HG03175 (cell line): Measurements from ENCODE around the gene HBEGF.

Source experiments
- ATAC-seq: cut with Tn5 transposase; IDR thresholded peaks from one replicate; pipeline ENCODE4 v1.9.1; 2021; ENCODE audit warnings: mild to moderate bottlenecking, moderate library complexity; ENCODE audit not compliant: unreplicated experiment

HBEGF gene, protein sequence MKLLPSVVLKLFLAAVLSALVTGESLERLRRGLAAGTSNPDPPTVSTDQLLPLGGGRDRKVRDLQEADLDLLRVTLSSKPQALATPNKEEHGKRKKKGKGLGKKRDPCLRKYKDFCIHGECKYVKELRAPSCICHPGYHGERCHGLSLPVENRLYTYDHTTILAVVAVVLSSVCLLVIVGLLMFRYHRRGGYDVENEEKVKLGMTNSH

DNA sequence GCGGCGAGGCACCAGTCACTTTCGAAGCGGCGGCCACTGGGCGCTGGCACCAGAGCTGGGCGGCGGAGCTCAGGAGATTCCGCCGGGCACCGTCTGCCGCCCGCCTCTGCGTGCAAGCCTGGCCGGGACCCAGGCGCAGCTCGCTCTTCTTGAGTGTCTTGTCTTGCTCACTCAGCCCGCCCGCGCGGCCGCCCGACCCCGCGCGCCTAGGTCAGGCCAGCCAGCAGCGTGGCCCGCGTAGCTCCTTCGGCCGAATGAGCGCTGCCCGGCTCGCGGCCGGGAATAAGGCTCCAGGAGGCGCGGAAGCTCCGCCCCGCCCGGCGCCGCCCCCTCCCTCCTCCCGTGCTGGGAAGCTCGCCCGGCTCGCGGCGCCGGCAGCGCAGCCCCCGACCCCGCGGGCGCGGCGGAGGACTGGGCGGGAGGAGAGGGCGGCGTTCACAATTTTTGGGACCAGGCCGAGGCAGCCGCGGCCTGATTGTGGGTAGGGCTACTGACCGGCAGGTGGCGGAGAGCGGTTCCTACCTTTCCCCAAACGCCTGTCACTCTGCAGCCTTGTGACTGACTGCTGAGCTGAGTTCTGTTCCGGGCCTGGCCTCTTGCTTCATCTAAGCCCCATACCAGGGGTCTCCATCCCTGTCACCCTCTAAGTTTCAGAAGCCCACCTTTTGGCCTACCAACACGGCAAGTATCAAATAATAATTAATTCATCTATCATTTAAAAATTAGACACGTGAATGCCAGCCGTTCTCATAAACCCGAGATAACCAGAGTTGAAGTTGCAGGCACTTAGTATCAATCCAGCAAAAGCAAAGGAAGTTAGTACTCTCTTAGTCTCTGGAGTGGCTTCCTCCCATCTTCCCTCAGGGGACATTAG lies at the start of gene HBEGF:
HBEGF (minus strand) TSS at position 256 of the 874 bp plus-strand sequence. CDS start 275 bp downstream, outside the sequence.
- ATAC-seq: peak; percentile 82

DNA sequence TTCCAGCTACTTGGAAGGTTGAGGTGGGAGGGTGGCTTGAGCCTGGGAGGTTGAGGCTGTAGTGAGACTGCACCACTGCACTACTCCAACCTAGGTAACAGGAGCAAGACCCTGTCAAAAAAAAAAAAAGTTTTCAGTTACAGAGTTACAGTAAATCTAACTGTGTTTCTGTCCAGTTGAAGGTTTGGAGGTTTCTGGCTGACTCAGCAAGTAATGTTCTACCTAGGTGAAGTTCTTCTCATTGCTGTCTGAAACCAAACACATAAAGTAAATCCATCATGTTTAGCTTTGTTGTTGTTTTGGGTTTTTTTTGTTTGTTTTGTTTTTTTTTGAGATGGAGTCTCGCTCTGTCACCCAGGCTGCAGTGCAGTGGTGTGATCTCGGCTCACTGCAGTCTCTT lies 47.3 kb upstream of the HBEGF start:
- no peak for ATAC-seq

DNA sequence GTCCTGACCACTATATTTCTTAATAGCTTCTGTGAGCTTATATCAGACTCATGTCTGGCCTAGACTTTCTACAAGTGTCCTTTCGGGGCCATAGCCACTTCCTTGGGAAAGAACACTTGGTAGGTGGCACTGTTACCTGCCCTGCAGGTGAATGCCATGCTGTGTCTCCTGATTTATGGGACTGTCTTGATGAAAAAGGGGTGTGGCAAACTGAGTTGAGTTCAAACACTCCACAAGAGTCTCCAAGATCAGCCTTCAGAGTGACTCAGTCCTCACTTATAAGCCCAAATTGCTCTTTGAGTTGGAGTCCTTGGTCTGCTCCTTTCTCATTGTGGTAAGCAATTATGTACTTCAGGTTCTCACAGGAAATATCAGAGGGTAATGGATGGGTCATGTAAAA lies 45.3 kb upstream of the HBEGF start:
- no peak for ATAC-seq

DNA sequence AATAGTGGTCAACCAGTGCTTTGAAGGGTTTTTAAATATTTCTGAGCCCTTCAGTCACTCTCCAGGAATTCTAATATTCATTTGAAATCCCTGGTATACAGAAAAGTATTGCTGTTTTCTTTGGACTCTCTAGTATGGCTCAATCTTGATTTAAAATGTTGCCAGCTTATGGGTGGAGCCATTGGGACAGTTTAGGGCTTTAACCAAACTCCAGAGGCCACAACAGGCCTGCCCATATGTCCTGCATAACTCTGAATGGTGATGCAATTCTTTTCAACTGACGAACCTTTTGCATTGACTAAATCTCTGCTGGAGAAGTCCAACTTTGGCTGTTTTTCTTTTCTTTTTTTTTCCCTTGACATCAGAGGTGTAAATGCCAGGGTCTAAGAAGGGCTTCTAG lies 44.9 kb upstream of the HBEGF start:
- ATAC-seq: no peak

DNA sequence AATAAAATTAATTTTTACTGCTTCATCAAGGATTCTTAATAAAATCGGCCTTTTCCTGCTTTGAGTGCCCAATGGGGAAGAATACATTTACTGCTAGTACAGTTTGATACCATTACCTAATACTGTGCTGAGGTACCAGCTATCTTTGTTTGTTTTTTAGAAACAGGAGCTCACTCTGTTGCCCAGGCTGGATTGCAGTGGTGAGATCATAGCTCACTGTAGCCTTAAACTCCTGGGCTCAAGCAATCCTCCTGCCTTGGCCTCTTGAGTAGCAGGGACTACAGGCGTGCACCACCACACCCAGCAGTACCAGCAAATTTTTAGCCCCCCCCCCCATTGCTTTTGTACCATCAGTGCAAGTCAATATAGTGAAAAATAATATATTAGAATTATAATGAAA lies 41.6 kb upstream of the HBEGF start:
- ATAC-seq: no peak

DNA sequence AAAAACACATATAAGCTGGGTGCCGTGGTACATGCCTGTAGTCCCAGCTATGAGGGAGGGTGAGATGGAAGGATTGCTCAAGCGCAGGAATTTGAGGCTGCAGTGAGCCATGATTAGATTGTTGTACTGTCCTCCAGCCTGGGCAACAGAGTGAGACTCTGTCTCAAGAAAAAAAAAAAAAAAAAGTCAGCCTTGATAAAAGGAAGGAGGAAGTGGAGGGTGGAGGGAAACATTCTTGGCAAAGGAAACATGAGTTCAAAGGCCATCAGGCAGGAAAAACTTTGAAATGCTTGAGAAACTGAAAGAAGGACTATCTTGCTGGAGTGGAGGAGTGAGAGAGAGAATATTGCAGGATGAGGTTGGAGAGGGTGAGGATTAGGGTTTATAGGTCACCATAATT lies 36.9 kb upstream of the HBEGF start:
- ATAC-seq: no peak

DNA sequence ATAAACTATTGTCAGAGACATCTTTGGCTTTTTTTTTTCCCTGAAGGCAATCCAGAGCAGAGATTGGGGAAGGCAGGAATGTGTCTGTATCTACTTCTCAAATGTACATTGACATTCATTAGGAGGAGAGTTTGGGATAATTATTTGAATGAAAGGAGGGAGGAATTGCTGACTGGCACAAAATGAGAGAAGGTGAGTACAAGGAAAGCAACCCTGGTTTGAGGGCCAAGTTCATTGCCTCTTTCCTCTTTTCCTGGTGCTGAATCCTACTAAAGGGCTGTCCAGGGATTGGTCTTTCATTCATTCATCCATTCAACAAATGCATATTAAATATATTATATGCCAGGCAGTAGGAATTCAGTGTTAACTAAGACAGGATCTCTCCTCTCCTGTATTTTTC lies 36.5 kb upstream of the HBEGF start:
- no peak for ATAC-seq

DNA sequence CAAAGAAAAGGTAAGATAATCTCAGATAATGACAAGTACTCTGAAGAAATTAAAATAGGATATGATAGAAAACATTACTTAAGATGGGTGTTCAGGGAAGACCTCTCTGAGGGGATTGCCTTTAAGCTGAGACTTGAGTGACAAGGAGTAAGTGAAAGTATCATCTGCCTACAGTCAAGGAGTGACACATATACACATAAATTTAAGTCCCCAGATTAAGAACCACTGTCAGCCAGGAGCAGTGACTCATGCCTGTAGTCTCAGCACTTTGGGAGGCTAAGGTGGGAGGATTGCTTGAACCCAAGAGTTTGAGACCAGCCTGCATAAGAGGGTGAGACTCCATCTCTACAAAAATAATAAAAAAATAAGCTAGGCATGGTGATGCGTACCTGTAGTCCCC lies 35.6 kb upstream of the HBEGF start:
- ATAC-seq: no peak

DNA sequence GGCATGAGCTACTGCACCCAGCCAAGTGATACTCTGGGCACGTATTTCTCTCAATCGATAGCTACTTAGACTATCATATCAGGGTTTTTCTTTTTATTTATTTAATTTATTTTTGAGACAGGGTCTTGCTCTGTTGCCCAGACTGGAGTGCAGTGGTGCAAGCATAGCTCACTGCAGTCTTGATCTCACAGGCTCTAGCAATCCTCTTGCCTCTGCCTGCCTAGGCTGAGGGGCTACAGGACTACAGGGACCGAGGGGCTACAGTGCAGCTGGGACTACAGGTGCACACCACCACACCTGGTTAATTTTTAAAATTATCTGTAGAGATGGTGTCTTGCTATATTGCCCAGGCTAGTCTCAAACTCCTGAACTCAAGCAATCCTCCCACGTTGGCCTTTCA lies 34.9 kb upstream of the HBEGF start:
- no peak for ATAC-seq

DNA sequence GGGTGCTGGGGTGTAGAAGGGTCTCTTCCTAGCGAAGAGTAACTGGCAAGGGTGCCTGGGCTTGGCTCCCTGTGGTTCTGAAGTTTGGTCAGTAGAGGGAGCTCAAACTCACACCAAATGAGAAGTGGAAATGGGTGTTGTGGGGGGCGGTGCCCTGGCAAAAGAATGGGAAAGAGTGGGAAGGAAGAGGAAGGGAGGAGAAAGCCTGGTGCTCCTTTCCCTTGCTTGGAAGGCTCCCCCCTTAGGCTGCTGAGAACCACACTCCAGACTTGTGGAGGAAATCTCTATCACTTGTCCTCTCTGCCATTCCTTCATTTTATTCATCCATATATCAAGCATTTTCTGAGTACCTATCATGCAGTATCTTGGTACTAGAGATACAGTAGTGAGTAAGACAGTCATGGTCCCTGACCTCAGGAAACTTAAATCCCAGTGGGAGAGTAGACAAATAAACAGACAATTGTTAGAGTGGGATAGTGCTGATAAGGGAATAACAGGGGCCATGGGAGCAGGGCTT lies 26.6 kb upstream of the HBEGF start:
- no peak for ATAC-seq

DNA sequence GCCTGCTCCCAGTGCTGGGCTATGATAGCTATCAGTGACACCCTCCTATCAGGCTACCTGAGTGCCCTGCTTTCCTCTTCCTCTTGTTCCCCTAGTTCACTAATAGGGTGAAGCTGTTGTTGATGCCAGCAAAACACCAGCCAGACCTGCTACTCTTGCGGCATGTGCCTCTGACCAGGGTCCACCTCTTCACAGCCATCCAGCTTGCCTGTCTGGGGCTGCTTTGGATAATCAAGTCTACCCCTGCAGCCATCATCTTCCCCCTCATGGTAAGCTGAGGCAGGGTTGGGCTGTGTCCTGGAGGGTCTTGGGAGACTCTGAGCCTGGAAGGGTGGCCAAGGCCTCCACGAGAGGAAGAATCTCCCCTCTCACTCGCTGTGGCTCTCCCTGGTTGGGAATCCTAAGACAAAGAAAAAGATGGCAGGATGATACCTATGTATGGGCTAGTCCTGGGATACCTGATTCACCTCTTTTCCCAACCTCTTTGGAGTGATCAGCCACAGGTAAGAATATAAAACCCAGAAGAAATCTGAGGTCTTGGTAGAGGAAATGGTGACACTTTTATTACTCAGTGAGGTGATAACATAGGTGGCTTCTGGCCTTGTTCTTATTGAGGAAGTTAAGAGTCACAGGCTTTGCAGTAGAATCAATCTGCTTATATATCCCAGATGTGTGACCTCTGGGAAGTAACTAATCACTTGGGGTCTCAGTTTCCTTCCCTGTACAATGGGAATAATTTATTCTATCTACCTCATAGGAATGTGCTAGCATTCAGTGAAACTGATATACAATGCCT lies 25.2 kb upstream of the HBEGF start:
- no peak for ATAC-seq

DNA sequence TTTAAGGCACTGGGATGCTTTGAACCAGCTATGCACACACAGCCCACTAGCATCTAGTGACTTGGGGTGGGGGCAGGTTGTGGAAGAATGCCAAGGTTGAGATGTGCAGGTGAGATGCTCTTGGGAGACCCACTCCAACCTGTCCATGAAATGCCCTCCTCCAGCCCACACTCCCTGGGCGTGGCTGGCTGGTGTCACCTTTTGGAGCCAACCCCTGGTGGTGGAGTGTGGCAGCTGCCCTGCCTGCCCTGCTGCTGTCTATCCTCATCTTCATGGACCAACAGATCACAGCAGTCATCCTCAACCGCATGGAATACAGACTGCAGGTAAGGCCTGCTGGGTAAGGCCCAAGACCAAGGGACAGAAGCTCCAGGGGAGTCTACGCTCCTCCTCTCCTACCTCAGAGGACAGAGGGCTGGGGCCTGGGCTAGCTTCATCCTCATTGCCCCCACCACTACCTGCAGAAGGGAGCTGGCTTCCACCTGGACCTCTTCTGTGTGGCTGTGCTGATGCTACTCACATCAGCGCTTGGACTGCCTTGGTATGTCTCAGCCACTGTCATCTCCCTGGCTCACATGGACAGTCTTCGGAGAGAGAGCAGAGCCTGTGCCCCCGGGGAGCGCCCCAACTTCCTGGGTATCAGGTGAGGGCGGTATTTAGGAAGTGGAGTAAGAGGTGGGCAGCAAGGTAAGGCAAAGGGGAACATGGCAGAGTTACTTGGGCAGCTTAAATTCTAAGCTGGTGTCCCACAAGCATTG lies 21.0 kb upstream of the HBEGF start:
- no peak for ATAC-seq

DNA sequence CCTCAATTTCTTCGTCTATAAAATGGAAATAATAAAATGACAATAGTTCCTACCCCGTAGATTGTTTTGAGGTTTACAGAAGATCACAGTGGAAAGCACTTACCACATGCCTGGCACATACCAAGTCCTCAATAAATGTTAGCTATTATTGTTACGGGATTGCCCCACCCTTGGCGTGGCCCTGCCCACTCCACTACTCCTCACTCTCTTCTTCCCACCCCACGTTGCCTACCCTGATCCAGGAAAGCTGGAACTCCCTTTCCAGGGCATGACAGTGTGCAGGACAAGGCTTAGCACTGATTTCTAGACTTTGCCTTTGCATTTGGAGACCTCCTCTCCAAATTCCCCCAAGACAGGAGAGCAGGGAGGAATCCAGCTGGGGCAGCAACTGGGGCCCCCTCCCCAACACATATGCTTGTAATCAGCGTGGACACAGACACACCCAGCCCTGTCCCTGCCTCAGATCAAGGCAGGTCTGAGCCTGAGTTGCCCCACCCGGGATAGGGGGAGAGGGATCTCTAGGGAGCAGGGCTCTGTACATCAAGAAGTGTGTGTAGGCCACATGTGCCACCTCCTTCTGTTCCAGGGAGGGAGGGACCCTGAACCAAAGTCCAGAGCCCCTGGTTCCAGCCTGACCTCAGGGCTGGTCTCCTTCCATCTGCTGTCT lies 20.3 kb upstream of the HBEGF start:
- ATAC-seq: no peak

DNA sequence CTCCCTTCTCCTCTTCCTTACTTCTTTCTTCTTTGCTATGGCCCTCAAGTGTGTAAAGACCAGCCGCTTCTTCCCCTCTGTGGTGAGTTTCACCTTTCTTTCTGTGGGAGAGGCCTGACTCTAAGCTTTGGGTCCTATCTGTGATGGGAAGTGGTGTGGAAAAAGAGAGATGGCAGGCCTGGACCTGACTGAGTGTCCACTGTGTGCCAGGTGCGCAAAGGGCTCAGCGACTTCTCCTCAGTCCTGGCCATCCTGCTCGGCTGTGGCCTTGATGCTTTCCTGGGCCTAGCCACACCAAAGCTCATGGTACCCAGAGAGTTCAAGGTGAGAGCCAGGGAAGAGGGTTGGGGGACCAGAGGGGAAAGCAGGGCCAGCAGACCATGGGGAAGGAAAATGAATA lies 19.5 kb upstream of the HBEGF start:
- no peak for ATAC-seq

DNA sequence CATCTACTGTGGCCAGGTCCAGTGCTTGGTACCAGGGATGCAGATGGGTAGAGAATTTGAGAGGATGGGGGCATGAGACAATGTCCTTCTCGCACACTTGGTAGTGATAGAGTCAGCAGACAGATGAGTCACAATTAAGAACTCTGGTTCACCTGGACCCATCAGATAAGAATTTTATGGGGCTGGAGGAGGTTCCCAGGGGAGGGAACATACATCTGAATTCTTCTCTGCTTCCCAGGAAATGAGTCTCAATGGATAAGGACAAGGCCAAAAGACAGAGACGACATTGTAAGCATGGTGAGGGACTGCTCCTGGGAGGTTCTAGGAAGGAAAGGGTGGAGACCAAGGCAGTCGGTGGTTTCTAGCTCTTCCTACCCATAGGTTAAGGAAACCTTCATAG lies 18.9 kb upstream of the HBEGF start:
- no peak for ATAC-seq

DNA sequence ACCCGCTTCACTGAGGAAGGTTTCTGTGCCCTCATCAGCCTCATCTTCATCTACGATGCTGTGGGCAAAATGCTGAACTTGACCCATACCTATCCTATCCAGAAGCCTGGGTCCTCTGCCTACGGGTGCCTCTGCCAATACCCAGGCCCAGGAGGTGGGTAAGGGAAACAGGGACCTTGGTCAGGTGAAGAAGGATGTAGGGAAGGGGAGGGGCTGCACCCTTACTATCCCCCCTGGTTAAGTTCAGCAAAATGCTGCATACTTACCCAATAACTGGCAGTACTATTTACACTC lies 18.0 kb upstream of the HBEGF start:
- ATAC-seq: no peak

DNA sequence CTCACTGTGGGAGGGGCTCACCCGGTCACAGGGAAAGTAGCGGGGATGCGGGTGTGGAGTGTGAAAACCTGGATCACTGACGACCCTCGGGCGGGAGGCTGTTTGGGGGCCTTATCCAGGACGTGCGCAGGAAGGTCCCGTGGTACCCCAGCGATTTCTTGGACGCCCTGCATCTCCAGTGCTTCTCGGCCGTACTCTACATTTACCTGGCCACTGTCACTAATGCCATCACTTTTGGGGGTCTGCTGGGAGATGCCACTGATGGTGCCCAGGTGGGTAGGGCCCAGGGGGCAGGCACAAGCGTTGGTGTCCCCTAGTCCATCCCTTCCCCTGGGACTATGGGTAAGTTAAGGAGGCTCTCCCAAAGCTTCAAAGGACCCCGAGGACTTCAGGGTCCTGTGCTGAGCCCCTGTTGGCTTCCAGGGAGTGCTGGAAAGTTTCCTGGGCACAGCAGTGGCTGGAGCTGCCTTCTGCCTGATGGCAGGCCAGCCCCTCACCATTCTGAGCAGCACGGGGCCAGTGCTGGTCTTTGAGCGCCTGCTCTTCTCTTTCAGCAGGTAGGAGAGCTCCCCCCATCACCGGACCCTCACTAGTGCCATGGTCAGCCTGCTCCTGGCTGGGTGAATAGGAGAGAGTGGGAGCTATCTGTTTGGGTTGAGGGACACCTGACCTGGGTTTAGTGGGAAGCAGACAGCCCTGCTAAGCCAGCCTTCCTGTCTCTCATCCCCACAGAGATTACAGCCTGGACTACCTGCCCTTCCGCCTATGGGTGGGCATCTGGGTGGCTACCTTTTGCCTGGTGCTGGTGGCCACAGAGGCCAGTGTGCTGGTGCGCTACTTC lies 17.4 kb upstream of the HBEGF start:
- ATAC-seq: no peak

DNA sequence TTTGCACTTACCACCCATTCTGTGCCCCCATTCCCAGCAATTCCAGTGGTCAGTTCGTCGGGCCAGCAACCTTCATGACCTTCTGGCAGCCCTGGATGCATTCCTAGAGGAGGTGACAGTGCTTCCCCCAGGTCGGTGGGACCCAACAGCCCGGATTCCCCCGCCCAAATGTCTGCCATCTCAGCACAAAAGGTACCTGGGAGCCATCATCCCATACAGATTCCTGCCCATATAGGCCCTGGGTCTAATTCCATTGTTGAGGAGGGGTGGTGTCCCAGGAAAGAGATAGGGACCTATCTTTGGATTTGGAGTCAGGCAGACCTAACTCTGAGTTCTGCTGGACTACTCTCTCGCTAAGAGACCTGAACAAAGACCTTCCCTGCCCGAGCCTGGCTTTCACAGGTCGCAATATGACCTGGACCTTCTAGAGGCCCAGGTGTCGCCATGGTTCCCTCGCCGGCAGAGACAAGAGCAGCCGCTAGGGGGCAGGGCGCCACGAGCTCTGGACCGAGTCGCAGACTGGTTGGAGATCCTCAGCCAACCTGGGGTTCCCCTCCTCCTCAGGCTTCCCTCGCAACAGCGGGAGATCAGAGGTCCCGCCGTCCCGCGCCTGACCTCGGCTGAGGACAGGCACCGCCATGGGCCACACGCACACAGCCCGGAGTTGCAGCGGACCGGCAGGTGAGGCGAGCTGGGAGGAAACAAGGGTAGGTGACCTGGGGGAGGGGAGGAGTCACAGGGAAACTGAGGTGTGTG lies 16.6 kb upstream of the HBEGF start:
- ATAC-seq: peak; percentile 86

DNA sequence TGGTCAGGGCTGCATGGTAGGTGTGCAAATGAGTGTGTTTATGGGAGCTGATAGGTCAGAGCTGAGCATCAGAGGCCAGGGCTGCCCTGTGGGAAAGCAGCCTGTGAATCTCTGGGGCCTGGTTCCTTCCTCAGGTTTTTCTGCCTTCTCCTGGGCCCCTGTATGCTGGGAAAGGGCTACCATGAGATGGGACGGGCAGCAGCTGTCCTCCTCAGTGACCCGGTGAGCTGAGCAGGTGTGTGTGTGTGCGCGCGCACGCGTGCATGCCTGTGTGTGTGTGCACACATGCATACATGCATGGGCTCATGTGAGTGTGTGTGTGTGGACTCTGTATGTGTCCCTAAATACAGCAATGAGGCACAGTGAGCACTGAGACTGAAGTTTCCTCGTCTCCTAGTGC lies 15.9 kb upstream of the HBEGF start:
- ATAC-seq: no peak
